ENCODE measurements around the gene ARL5A. TPM values are rescaled to one million over a fixed set of nuclear protein-coding genes. Genes with fewer than 3 reads are reported as not detected.

Gene ARL5A
- total RNA-seq, 2 experiments from 2014 or later: 78.1 to 91.4 TPM

GRCh38 chr2:151824886-151825285 is 3.3 kb downstream of the ARL5A start:
- TF ChIP-seq EZH2phosphoT487 (IDR thresholded peaks at IDR 0.05; ENCODE audit: borderline replicate concordance, low read depth, low read length) (no peak), CTCF (conservative IDR thresholded peaks at IDR 0.05; ENCODE audit: low read length) (no peak)
- H3K4me2 ChIP-seq (ENCODE audit: low read length): peak overlapping the region; percentile 20; the same call in 1 of the 2 replicates
- peaks cover 27% of the 10 kb centered on the region for H3K36me3 ChIP-seq (ENCODE audit: insufficient read depth, low read length)
- no peaks in the 10 kb centered on the region for H3K9me3 ChIP-seq (ENCODE audit: low read length)
- H4K20me1 ChIP-seq (ENCODE audit: insufficient read depth, low read length): peaks cover 20% of the 10 kb centered on the region; the same call in 1 of the 2 replicates
- peaks cover 79% of the 10 kb centered on the region for H3K79me2 ChIP-seq (ENCODE audit: insufficient read depth, low read depth, low read length)
- intact Hi-C loops (cut with micrococcal nuclease; ENCODE audit: unreplicated experiment): loop anchor here (5.0 to 10.0 kb wide), 2 partner anchors 350 to 892 kb away; partner anchors contain the start of genes ARL6IP6, PRPF40A and STAM2
- H3K9me2 ChIP-seq (ENCODE audit: insufficient read depth, low read length): no peaks in the 10 kb centered on the region
- CTCF ChIA-PET (ENCODE audit: unreplicated experiment): no interaction called here
- no peak overlapping the region for H3K4me3 ChIP-seq (ENCODE audit: low read depth, low read length, poor library complexity, severe bottlenecking)
- POLR2A ChIA-PET: interaction anchor here (0.7 to 2.1 kb wide), 8 partner anchors 8 to 86 kb away, joined by 3 to 8 read pairs (median 6); no protein-coding TSS in a partner anchor
- no peak overlapping the region for H3K27ac ChIP-seq (ENCODE audit: low read depth, low read length, poor library complexity, severe bottlenecking)
- no peak overlapping the region for H2AFZ ChIP-seq (ENCODE audit: low read length)
- no peak for DNase-seq (ENCODE audit: low spot score)
- no TSS peak for BruUV-seq (replicated peaks)
- peaks cover 34% of the 10 kb centered on the region for H3K4me1 ChIP-seq (ENCODE audit: insufficient read depth, low read length, poor library complexity, severe bottlenecking)

GRCh38 chr2:151823651-151824050 is 4.6 kb downstream of the ARL5A start:
- H3K9me2 ChIP-seq (ENCODE audit: insufficient read depth, low read length): no peaks in the 10 kb centered on the region
- no peak for TF ChIP-seq EZH2phosphoT487 (IDR thresholded peaks at IDR 0.05; ENCODE audit: borderline replicate concordance, low read depth, low read length)
- no peak for TF ChIP-seq CTCF (conservative IDR thresholded peaks at IDR 0.05; ENCODE audit: low read length)
- H3K4me2 ChIP-seq (ENCODE audit: low read length): peak overlapping the region; percentile 28
- intact Hi-C loops (cut with micrococcal nuclease; ENCODE audit: unreplicated experiment): loop anchor here (10.0 kb wide), 1 partner anchor 351 kb away; the partner anchor contains the start of gene STAM2
- H3K4me3 ChIP-seq (ENCODE audit: low read depth, low read length, poor library complexity, severe bottlenecking): no peak overlapping the region
- no peaks in the 10 kb centered on the region for H3K9me3 ChIP-seq (ENCODE audit: low read length)
- POLR2A ChIA-PET: interaction anchor here (0.6 to 2.1 kb wide), 5 partner anchors 9 to 79 kb away, joined by 3 to 8 read pairs (median 5); no protein-coding TSS in a partner anchor
- peaks cover 40% of the 10 kb centered on the region for H3K36me3 ChIP-seq (ENCODE audit: insufficient read depth, low read length)
- CTCF ChIA-PET (ENCODE audit: unreplicated experiment): no interaction called here
- peaks cover 20% of the 10 kb centered on the region; the same call in 1 of the 2 replicates for H4K20me1 ChIP-seq (ENCODE audit: insufficient read depth, low read length)
- peaks cover 91% of the 10 kb centered on the region for H3K79me2 ChIP-seq (ENCODE audit: insufficient read depth, low read depth, low read length)
- DNase-seq (ENCODE audit: low spot score): no peak
- no TSS peak for BruUV-seq (replicated peaks)
- peaks cover 25% of the 10 kb centered on the region for H3K4me1 ChIP-seq (ENCODE audit: insufficient read depth, low read length, poor library complexity, severe bottlenecking)
- no peak overlapping the region for H2AFZ ChIP-seq (ENCODE audit: low read length)
- no peak overlapping the region for H3K27ac ChIP-seq (ENCODE audit: low read depth, low read length, poor library complexity, severe bottlenecking)

- POLR2A ChIA-PET: interaction anchor here (0.8 to 3.8 kb wide), 3 partner anchors 9 to 26 kb away, joined by 3 to 18 read pairs (median 4); partner anchors contain the start of gene ARL5A
- peaks cover 7% of the 10 kb centered on the region for H3K4me1 ChIP-seq (ENCODE audit: insufficient read depth, low read length, poor library complexity, severe bottlenecking)
- TF ChIP-seq CTCF (conservative IDR thresholded peaks at IDR 0.05; ENCODE audit: low read length) (no peak), EZH2phosphoT487 (IDR thresholded peaks at IDR 0.05; ENCODE audit: borderline replicate concordance, low read depth, low read length) (no peak)
- H3K27ac ChIP-seq (ENCODE audit: low read depth, low read length, poor library complexity, severe bottlenecking): no peak overlapping the region
- no peaks in the 10 kb centered on the region for H3K9me2 ChIP-seq (ENCODE audit: insufficient read depth, low read length)
- peaks cover 84% of the 10 kb centered on the region for H3K79me2 ChIP-seq (ENCODE audit: insufficient read depth, low read depth, low read length)
- no TSS peak for BruUV-seq (replicated peaks)
- H2AFZ ChIP-seq (ENCODE audit: low read length): no peak overlapping the region
- no peak overlapping the region for H3K4me3 ChIP-seq (ENCODE audit: low read depth, low read length, poor library complexity, severe bottlenecking)
- CTCF ChIA-PET (ENCODE audit: unreplicated experiment): interaction anchor here (1.9 kb wide), 1 partner anchor 21 kb away, joined by 4 read pairs; no protein-coding TSS in a partner anchor
- intact Hi-C loops (cut with micrococcal nuclease; ENCODE audit: unreplicated experiment): loop anchor here (10.0 kb wide), 1 partner anchor 355 kb away; the partner anchor contains the start of gene STAM2
- H3K36me3 ChIP-seq (ENCODE audit: insufficient read depth, low read length): peaks cover 69% of the 10 kb centered on the region
- H3K4me2 ChIP-seq (ENCODE audit: low read length): no peak overlapping the region
- H3K9me3 ChIP-seq (ENCODE audit: low read length): no peaks in the 10 kb centered on the region
- no peaks in the 10 kb centered on the region; the same call in 1 of the 2 replicates for H4K20me1 ChIP-seq (ENCODE audit: insufficient read depth, low read length)
- no peak for DNase-seq (ENCODE audit: low spot score)
Measured at GRCh38 chr2:151819920-151820319, 8.3 kb downstream of the ARL5A start.
